GM10248 (cell line): ENCODE results near the gene TAF9.

ENCODE experiments used
- CTCF ChIA-PET: fragments of 300-600 bp; sonication (Branson Sonifier 250); formaldehyde crosslinking; extraction: SDS; loops from one replicate; lab custom pipeline; 2021; ENCODE audit warnings: antibody characterized with exemption; lab: Yijun Ruan, JAX
- POLR2A ChIA-PET: fragments of 350-650 bp; sonication (Branson Sonifier 250); formaldehyde crosslinking; extraction: SDS; loops from one replicate; lab custom pipeline; 2020; ENCODE audit warnings: antibody characterized with exemption; lab: Yijun Ruan, JAX
- DNase-seq: peaks from one replicate; pipeline ENCODE4 v3.0.0; 2012; ENCODE audit errors: extremely low spot score
- TF ChIP-seq, protein P1 (sequence below): IDR thresholded peaks from 2 replicates; pipeline ENCODE4 v1.5.1; 2012; ENCODE audit warnings: mild to moderate bottlenecking, low read depth; ENCODE audit errors: extremely low read depth, missing control alignments, control extremely low read depth

TAF9 gene, protein sequence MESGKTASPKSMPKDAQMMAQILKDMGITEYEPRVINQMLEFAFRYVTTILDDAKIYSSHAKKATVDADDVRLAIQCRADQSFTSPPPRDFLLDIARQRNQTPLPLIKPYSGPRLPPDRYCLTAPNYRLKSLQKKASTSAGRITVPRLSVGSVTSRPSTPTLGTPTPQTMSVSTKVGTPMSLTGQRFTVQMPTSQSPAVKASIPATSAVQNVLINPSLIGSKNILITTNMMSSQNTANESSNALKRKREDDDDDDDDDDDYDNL

DNA sequence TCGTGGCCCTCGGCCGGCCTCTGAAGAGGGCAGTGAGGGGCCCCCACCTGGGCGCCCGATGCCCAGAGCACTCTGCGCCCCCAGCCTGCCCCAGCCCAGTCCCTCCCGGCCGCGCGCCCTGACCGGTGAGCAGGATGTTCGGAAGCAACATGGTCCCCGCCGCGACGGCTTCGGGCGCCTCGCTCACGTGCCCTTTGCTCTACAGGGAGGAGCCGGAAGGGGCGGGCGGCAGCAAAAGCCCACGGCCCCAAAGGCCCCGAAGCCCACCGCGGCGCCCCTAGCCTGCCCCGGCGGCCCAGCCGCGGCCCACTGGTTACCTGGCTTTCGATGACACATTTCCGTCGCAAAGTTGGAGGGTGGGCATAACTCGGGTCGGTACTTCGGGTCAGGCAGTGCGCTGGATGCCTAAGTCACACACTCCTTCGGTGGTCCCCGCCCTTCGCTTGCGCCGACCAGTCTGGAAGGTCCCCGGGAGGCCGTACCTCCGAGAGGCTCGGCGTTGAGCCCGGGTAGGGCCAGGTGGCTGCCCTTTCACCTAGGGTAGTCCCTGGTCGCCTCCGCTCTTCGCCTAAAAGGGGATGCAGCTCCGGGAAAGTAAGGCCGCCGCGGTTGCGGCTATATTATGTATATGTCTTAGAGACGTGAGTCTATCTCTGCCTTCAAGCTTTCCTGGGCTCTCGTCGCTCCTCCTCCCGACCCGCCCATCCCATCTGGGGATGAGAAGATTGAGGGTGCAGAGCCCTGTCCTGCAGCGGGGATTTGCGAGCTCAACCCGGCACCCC is at the start of gene TAF9, which contains the start of the genes AK6 and RAD17:
TAF9 (minus strand) TSS at position 181 of the 782 bp plus-strand sequence. CDS start 3,783 bp downstream, outside the sequence.
AK6 (minus strand) TSS at position 181 of the 782 bp plus-strand sequence; CDS start at position 151, 30 bp downstream.
RAD17 (plus strand) TSS at position 479 of the 782 bp plus-strand sequence. CDS start 2,391 bp downstream, outside the sequence.
- DNase-seq: peak; percentile 91
- ChIA-PET POLR2A (no interaction called here), CTCF (interaction anchor here (0.9 kb wide), 1 partner anchor 104 kb away, joined by 4 read pairs; no protein-coding TSS in a partner anchor)
- TF ChIP-seq, protein P1, sequence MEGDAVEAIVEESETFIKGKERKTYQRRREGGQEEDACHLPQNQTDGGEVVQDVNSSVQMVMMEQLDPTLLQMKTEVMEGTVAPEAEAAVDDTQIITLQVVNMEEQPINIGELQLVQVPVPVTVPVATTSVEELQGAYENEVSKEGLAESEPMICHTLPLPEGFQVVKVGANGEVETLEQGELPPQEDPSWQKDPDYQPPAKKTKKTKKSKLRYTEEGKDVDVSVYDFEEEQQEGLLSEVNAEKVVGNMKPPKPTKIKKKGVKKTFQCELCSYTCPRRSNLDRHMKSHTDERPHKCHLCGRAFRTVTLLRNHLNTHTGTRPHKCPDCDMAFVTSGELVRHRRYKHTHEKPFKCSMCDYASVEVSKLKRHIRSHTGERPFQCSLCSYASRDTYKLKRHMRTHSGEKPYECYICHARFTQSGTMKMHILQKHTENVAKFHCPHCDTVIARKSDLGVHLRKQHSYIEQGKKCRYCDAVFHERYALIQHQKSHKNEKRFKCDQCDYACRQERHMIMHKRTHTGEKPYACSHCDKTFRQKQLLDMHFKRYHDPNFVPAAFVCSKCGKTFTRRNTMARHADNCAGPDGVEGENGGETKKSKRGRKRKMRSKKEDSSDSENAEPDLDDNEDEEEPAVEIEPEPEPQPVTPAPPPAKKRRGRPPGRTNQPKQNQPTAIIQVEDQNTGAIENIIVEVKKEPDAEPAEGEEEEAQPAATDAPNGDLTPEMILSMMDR: no peak

DNA sequence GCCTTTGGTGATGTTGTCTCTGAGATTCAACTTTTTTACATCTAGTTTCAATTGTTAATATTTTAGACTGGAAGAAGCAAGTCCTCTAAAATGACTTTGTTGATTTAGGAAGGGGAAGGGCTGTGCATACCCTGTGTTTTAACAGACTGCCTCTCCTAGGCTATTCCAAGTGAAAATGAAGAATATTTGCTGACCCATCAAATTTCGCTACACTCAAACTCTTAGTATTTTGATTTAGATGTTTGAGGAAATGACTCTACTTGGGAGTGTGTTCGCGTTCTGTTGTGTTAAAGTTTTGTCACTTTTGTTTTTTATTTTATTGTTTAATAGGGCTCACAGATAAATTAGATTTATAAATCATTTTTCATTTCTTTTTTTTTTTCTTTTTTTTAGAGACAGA is 49.2 kb upstream of the TAF9 start:
- POLR2A ChIA-PET: no interaction called here
- no peak for DNase-seq
- CTCF ChIA-PET: no interaction called here
- TF ChIP-seq, protein P1: no peak

DNA sequence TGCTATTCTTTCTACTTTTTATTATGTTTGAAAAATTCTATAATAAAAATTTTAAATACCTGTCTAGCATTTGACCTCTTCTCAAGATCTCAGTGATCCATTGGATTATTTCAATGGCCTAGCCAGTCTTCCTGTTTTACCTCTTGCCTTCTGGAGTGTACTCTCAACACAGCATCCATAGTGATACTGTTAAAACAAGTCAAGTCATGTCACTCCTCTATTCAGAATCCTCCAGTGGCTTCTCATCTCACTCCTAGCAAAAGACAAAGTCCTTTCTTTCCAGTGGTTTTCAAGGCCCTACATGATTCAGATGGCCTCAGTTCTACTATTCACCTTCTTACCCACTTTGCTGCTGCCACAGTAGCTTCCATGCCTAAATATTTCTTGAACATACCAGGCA is 47.4 kb upstream of the TAF9 start:
- TF ChIP-seq, protein P1: no peak
- ChIA-PET POLR2A (no interaction called here), CTCF (no interaction called here)
- no peak for DNase-seq

DNA sequence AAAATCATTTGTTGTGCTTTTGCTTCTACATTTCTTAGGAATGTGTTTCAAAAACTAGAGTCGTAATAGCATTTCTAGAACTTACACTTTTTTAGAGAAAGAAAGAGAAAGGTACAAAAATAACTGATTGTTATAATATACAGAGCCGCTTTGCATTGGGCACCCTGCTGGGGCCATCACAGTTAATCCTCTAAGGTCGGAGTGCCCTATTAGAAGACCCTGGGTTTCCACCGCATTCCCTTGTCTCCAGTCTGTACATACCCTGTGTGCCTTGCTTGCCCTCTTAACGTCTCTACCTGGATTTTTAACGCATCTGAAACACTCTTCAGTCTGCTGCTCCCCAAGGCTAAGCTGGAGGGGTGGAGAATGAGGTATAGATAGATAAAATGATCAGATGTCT is 46.9 kb upstream of the TAF9 start:
- POLR2A ChIA-PET: no interaction called here
- DNase-seq: no peak

DNA sequence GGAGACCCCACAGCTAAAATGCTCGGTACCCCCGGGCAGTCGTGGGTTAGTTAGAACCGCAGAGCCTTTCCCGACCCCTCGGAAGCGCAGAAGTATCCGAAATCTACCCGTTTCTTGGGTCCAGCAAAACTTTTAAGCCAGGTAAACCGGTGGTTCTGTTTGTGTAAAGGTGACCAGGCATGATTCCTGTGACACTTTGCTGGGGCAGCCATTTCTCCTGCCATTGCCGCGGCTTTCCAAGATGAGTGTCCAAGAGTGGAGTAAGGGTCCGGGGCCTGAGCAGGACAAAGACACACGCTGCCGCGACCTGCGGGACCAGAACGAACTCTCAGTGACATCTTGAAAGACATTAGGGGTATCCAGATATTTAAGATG is 46.3 kb upstream of the TAF9 start:
- no peak for DNase-seq
- ChIA-PET CTCF (no interaction called here), POLR2A (no interaction called here)
- TF ChIP-seq, protein P1: no peak

More for the DNA sequence above, 46.9 kb upstream of the TAF9 start:
- TF ChIP-seq, protein P1: no peak
- CTCF ChIA-PET: no interaction called here

DNA sequence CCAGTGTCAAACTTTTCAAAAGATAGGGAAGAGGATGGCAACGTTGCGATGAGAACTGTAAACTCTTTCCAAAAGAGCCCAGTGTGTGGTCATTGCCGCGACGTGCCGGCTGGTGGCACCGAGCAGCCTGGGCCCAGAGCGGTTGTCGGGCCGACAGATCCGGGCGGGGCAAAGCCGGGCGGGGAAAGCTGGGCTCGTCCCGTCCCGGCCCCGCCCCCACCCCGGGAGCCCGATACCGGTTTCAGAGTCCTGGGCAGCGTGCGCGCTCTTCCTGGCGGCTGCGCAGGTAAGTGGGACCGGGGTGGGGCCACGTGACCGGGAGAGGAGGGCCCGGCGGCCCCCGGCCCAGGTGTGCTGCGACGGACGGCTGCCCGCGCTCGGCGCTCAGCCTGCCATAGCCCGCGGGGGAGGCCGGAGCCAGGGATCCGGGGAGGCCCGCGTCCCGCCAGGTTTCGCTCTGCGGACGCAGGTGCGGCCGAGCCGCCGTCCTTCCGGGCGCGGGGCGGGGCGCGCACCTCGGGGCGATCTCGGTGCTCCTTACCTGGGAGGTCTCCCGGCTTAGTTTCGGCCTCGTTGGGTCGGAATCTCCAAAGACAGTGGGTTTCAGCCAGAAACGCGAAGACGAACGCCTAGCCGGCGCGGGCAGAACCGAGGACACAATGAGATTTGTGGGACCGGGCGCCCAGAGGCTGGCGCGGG is 45.7 kb upstream of the TAF9 start, which contains the start of gene MARVELD2:
MARVELD2 (plus strand) TSS at position 232 of the 699 bp plus-strand sequence. CDS start 4,270 bp downstream, outside the sequence.
- ChIA-PET CTCF (no interaction called here), POLR2A (interaction anchor here (0.5 kb wide), 1 partner anchor 20 kb away, joined by 3 read pairs; no protein-coding TSS in a partner anchor)
- TF ChIP-seq, protein P1: peak; percentile 44
- DNase-seq: peak; percentile 70
